ENCODE measurements around the gene CHAMP1. TPM values are rescaled to one million over a fixed set of nuclear protein-coding genes. Genes with fewer than 3 reads are reported as not detected.
A peak's percentile ranks its signal among the peaks of the same experiment; 100 is the strongest.

The CHAMP1 gene
- total RNA-seq, 2 donors from 2014 or later, result 34.6 to 36.1 TPM

DNA sequence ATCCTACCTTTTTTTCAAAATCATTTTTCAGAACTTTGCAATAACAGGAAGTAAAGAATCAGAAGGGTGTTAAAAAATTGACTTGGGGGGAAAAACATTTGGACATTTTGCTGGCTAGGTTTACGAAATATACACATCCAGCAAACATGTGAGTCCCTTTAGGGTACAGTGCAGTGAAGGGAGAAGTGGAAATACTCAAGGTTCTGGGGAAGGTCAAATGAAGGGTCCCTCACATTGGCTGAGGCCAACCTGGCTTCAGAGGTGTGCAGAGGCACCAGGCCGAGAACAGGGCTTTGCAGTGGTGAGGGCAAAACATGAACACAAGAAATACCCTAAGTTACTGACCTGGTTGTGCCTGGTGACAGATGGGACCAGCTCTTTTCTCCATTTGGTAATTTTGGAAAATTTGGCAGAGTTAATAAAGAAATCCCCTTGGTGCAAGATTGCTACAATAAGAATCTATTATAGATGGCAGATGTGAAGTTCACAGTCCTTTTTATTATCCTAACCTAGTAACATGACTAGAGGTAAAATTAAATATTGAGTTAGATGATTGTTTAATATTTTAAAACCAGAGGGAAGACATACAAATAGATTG is 34.4 kb upstream of the CHAMP1 start:
- H3K4me3 ChIP-seq (ENCODE audit: low read length), result peak overlapping the region; percentile 78
- peaks cover 16% of the 10 kb centered on the region for H3K4me1 ChIP-seq (ENCODE audit: control insufficient read depth, insufficient read depth, low read length)
- peaks cover 31% of the 10 kb centered on the region for H3K36me3 ChIP-seq (ENCODE audit: control insufficient read depth, insufficient read depth, low read length)
- no peak for DNase-seq
- peak overlapping the region; percentile 45 for H3K27ac Mint-ChIP-seq
- peaks cover 31% of the 10 kb centered on the region for H3K36me3 Mint-ChIP-seq (ENCODE audit: low read depth)
- no peaks in the 10 kb centered on the region for H3K9me3 Mint-ChIP-seq
- no peaks in the 10 kb centered on the region for H3K27me3 ChIP-seq (ENCODE audit: control insufficient read depth, insufficient read depth, low read length, poor library complexity, severe bottlenecking)
- no peaks in the 10 kb centered on the region for H3K27me3 Mint-ChIP-seq (ENCODE audit: insufficient read depth)
- TF ChIP-seq, protein P1, sequence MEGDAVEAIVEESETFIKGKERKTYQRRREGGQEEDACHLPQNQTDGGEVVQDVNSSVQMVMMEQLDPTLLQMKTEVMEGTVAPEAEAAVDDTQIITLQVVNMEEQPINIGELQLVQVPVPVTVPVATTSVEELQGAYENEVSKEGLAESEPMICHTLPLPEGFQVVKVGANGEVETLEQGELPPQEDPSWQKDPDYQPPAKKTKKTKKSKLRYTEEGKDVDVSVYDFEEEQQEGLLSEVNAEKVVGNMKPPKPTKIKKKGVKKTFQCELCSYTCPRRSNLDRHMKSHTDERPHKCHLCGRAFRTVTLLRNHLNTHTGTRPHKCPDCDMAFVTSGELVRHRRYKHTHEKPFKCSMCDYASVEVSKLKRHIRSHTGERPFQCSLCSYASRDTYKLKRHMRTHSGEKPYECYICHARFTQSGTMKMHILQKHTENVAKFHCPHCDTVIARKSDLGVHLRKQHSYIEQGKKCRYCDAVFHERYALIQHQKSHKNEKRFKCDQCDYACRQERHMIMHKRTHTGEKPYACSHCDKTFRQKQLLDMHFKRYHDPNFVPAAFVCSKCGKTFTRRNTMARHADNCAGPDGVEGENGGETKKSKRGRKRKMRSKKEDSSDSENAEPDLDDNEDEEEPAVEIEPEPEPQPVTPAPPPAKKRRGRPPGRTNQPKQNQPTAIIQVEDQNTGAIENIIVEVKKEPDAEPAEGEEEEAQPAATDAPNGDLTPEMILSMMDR (conservative IDR thresholded peaks at IDR 0.05), result no peak
- no peak overlapping the region for H3K27ac ChIP-seq (ENCODE audit: low read depth, low read length)
- H3K4me1 Mint-ChIP-seq, result peaks cover 43% of the 10 kb centered on the region
- 89 to 100% methylated on average over 1 to 2 of the region's 2 CpGs for WGBS, 2 experiments (ENCODE audit: insufficient coverage in 1 of 2, insufficient read length in 1 of 2)
- no peaks in the 10 kb centered on the region for H3K9me3 ChIP-seq (ENCODE audit: control insufficient read depth, low read length)
- H3K9ac ChIP-seq (ENCODE audit: extremely low read depth, low read length, poor library complexity, severe bottlenecking), result no peak overlapping the region
- H3K4me3 Mint-ChIP-seq, result peak overlapping the region; percentile 80

DNA sequence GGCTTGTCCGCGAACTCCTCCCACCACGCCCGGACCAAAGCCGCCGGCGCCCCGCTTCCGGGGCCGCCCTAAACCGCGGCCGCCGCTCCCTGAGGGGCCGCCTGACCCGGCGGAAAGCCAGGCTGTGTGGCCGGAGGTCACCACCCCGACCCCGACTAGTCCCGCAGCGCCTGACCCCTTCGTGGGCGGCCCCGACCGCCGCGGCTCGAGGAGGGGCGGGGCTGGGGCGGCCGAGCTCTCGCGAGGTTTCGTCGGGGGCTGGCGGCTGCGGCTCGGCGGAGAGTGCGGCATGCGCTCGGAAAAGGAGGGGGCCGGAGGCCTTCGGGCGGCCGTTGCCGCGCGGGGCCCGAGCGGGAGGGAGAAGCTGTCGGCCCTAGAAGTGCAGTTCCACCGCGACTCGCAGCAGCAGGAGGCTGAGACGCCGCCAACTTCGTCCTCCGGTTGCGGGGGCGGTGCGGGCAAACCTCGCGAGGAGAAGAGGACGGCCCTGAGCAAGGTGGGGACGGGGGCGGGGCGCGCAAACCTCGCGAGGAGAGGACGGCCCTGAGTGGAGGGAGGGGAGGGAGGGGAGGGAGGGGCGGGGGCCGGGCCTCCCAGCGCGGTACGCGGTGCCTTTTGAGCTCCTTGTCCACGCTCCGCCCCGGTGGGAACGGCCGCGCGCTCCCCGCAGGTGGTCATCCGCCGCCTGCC is 32.8 kb upstream of the CHAMP1 start, which contains the start of gene UPF3A:
UPF3A (plus strand) TSS at position 251 of the 690 bp plus-strand sequence; CDS start at position 290, 39 bp downstream.
- H3K27ac ChIP-seq (ENCODE audit: low read depth, low read length), result peak within 1 kb of the TSS; percentile 99
- peaks cover 35% of the 10 kb centered on the region for H3K36me3 ChIP-seq (ENCODE audit: control insufficient read depth, insufficient read depth, low read length)
- H3K9me3 ChIP-seq (ENCODE audit: control insufficient read depth, low read length), result no peaks in the 10 kb centered on the region
- peak; percentile 98 for DNase-seq
- 0% methylated on average over 4 to 69 of the region's 89 CpGs for WGBS, 2 experiments (ENCODE audit: insufficient coverage in 1 of 2, insufficient read length in 1 of 2)
- H3K4me3 ChIP-seq (ENCODE audit: low read length), result peak within 1 kb of the TSS; percentile 99
- Mint-ChIP-seq H3K27me3 (ENCODE audit: insufficient read depth) (no peaks in the 10 kb centered on the region), H3K36me3 (ENCODE audit: low read depth) (peaks cover 36% of the 10 kb centered on the region), H3K4me3 (peak within 1 kb of the TSS; percentile 80), H3K9me3 (no peaks in the 10 kb centered on the region), H3K4me1 (peaks cover 38% of the 10 kb centered on the region), H3K27ac (peak within 1 kb of the TSS; percentile 96)
- H3K27me3 ChIP-seq (ENCODE audit: control insufficient read depth, insufficient read depth, low read length, poor library complexity, severe bottlenecking), result no peaks in the 10 kb centered on the region
- TF ChIP-seq, protein P1 (conservative IDR thresholded peaks at IDR 0.05), result no peak
- H3K9ac ChIP-seq (ENCODE audit: extremely low read depth, low read length, poor library complexity, severe bottlenecking), result peak within 1 kb of the TSS; percentile 89
- peaks cover 16% of the 10 kb centered on the region for H3K4me1 ChIP-seq (ENCODE audit: control insufficient read depth, insufficient read depth, low read length)

GRCh38 chr13:114282041-114282670 is 32.1 kb upstream of the CHAMP1 start:
- TF ChIP-seq, protein P1 (conservative IDR thresholded peaks at IDR 0.05), result no peak
- peak; percentile 75 for DNase-seq
- 0% methylated on average over 8 to 50 of the region's 50 CpGs for WGBS, 2 experiments (ENCODE audit: insufficient coverage in 1 of 2, insufficient read length in 1 of 2)
- Mint-ChIP-seq H3K4me1 (peaks cover 38% of the 10 kb centered on the region), H3K27me3 (ENCODE audit: insufficient read depth) (no peaks in the 10 kb centered on the region), H3K36me3 (ENCODE audit: low read depth) (peaks cover 43% of the 10 kb centered on the region), H3K27ac (peak overlapping the region; percentile 96), H3K4me3 (peak overlapping the region; percentile 80), H3K9me3 (no peaks in the 10 kb centered on the region)
- Histone ChIP-seq H3K9ac (ENCODE audit: extremely low read depth, low read length, poor library complexity, severe bottlenecking) (peak overlapping the region; percentile 82), H3K4me3 (ENCODE audit: low read length) (peak overlapping the region; percentile 99), H3K27me3 (ENCODE audit: control insufficient read depth, insufficient read depth, low read length, poor library complexity, severe bottlenecking) (no peaks in the 10 kb centered on the region), H3K4me1 (ENCODE audit: control insufficient read depth, insufficient read depth, low read length) (peaks cover 16% of the 10 kb centered on the region), H3K27ac (ENCODE audit: low read depth, low read length) (peak overlapping the region; percentile 91), H3K36me3 (ENCODE audit: control insufficient read depth, insufficient read depth, low read length) (peaks cover 38% of the 10 kb centered on the region), H3K9me3 (ENCODE audit: control insufficient read depth, low read length) (no peaks in the 10 kb centered on the region)
